CD14-positive monocyte (primary cell): ENCODE data around the gene FADS2. TPM values are rescaled to one million over a fixed set of nuclear protein-coding genes. Genes with fewer than 3 reads are reported as not detected.
A peak's percentile ranks its signal among the peaks of the same experiment; 100 is the strongest.

Experiments
- DNase-seq, 3 donors: peaks; one replicate each; pipeline ENCODE4 v3.0.0-alpha.2; 2011 to 2022
- H2AFZ ChIP-seq: 2 replicates; pipeline ENCODE4 v1.6.0; 2012; ENCODE audit warnings: mild to moderate bottlenecking, low read depth, low read length, inconsistent platforms; ENCODE audit not compliant: insufficient read depth, poor library complexity, severe bottlenecking
- H3K27ac ChIP-seq, 2 donors: 1 replicate in 1 of 2; 2 replicates in 1 of 2; pipeline ENCODE4 v1.5.1; 2012 to 2013; ENCODE audit warnings: low read length in 2 of 2, control low read depth in 1 of 2, inconsistent platforms in 1 of 2, low read depth in 1 of 2, mild to moderate bottlenecking in 1 of 2
- H3K27me3 ChIP-seq, 2 donors: one replicate each; pipeline versions ENCODE4 v1.6.0 to v1.6.1; 2011 to 2013; ENCODE audit warnings: low read length in 2 of 2; ENCODE audit not compliant: control insufficient read depth in 2 of 2, insufficient read depth in 2 of 2
- H3K36me3 ChIP-seq, 2 donors: replicated peaks in 1 of 2; 1 replicate in 1 of 2; 2 replicates in 1 of 2; pipeline versions ENCODE4 v1.5.1 to v1.6.1; 2012 to 2013; ENCODE audit warnings: low read length in 2 of 2, control low read depth in 1 of 2, inconsistent platforms in 1 of 2, mild to moderate bottlenecking in 1 of 2; ENCODE audit not compliant: insufficient read depth in 2 of 2, control insufficient read depth in 1 of 2
- H3K4me1 ChIP-seq, 2 donors: 1 replicate in 1 of 2; 2 replicates in 1 of 2; pipeline versions ENCODE4 v1.5.1 to v1.6.1; 2012 to 2013; ENCODE audit warnings: low read length in 2 of 2, control low read depth in 1 of 2, inconsistent platforms in 1 of 2, mild to moderate bottlenecking in 1 of 2, moderate library complexity in 1 of 2; ENCODE audit not compliant: insufficient read depth in 2 of 2, control insufficient read depth in 1 of 2
- H3K4me2 ChIP-seq: replicated peaks from 2 replicates; pipeline ENCODE3; 2012; ENCODE audit warnings: low read length, moderate library complexity, mild to moderate bottlenecking; ENCODE audit not compliant: poor library complexity, severe bottlenecking; ENCODE audit errors: extremely low read depth
- H3K4me3 ChIP-seq, 3 experiments: fragments of 200-600 bp in 1 of 3; sonication (generic) in 1 of 3; replicated peaks in 1 of 3; 1 replicate in 2 of 3; 2 replicates in 1 of 3; pipeline ENCODE4 v1.5.1; 2011 to 2013; ENCODE audit warnings: low read length in 3 of 3, mild to moderate bottlenecking in 3 of 3, control low read depth in 2 of 3, low read depth in 2 of 3, inconsistent platforms in 1 of 3, moderate library complexity in 1 of 3
- H3K79me2 ChIP-seq: 2 replicates; pipeline ENCODE4 v1.6.0; 2012; ENCODE audit warnings: mild to moderate bottlenecking, control low read depth, inconsistent platforms, low read length, moderate library complexity; ENCODE audit not compliant: insufficient read depth
- H3K9ac ChIP-seq: 2 replicates; pipeline ENCODE4 v1.6.0; 2017; ENCODE audit warnings: low read length, mild to moderate bottlenecking; ENCODE audit not compliant: insufficient read depth, poor library complexity, severe bottlenecking
- H3K9me3 ChIP-seq, 2 donors: replicated peaks in 1 of 2; 1 replicate in 1 of 2; 2 replicates in 1 of 2; pipeline versions ENCODE4 v1.5.1 to v1.6.1; 2012 to 2013; ENCODE audit warnings: low read length in 2 of 2, control low read depth in 1 of 2; ENCODE audit not compliant: control insufficient read depth in 1 of 2, insufficient read depth in 1 of 2
- H4K20me1 ChIP-seq: 2 replicates; pipeline ENCODE4 v1.6.0; 2012; ENCODE audit warnings: mild to moderate bottlenecking, low read length, control low read depth, moderate library complexity; ENCODE audit not compliant: insufficient read depth
- H3K27ac Mint-ChIP-seq, 7 donors: one replicate each; pipeline ENCODE4 v1.8.0; 2020; ENCODE audit warnings: mild to moderate bottlenecking in 7 of 7, mixed read lengths in 7 of 7, moderate library complexity in 6 of 7, inconsistent platforms in 2 of 7
- H3K27me3 Mint-ChIP-seq, 3 donors: one replicate each; pipeline ENCODE4 v1.8.0; 2021 to 2022; ENCODE audit warnings: low read depth in 3 of 3, mild to moderate bottlenecking in 3 of 3, mixed read lengths in 3 of 3, moderate library complexity in 3 of 3, inconsistent platforms in 1 of 3
- H3K36me3 Mint-ChIP-seq, 2 donors: one replicate each; pipeline ENCODE4 v1.8.0; 2020; ENCODE audit warnings: mixed read lengths in 2 of 2, inconsistent platforms in 1 of 2, mild to moderate bottlenecking in 1 of 2
- H3K4me1 Mint-ChIP-seq: one replicate; pipeline ENCODE4 v1.8.0; 2020; ENCODE audit warnings: mild to moderate bottlenecking, mixed read lengths
- H3K4me3 Mint-ChIP-seq, 2 donors: one replicate each; pipeline ENCODE4 v1.8.0; 2020; ENCODE audit warnings: mild to moderate bottlenecking in 2 of 2, mixed read lengths in 2 of 2, moderate library complexity in 1 of 2
- H3K9me3 Mint-ChIP-seq, 7 donors: one replicate each; pipeline ENCODE4 v1.8.0; 2020 to 2022; ENCODE audit warnings: mixed read lengths in 7 of 7, mild to moderate bottlenecking in 6 of 7, moderate library complexity in 6 of 7, inconsistent platforms in 2 of 7
- CTCF ChIP-seq: fragments of 200-600 bp; IDR thresholded peaks from one replicate; pipeline ENCODE4 v1.8.0; 2022; ENCODE audit warnings: antibody characterized with exemption, mild to moderate bottlenecking
- WGBS: methylation state at CpG from one replicate; pipeline ENCODE4 v1.1.5; 2013; ENCODE audit warnings: missing lambda C conversion rate; ENCODE audit not compliant: insufficient coverage; 5-methylcytosine and 5-hydroxymethylcytosine counted together
- intact Hi-C, 2 donors: fragments of 100-400 bp; cut with micrococcal nuclease; formaldehyde crosslinking; loops; one replicate each; pipeline versions ENCODE4 v1.15.0 to v1.15.1; 2023
- polyA plus RNA-seq, 3 donors: library from polyadenylated mRNA; depleted of rRNA in 1 of 3; unstranded in 2 of 3; stranded (reverse) in 1 of 3; fragments of 300-500 nt in 2 of 3; fragments of >200 nt in 1 of 3; fragmentation: Illumina TruSeq in 2 of 3; gene quantifications; 1 replicate in 2 of 3; 2 replicates in 1 of 3; pipeline ENCODE4 v1.2.3, GENCODE V29; 2012 to 2021

The FADS2 gene
- polyA plus RNA-seq, 3 donors: 5.1 to 19.9 (median 6.4) TPM

GRCh38 chr11:61830237-61831105, 2.4 kb downstream of the FADS2 start:
- H3K9ac ChIP-seq: no peak overlapping the region
- H3K79me2 ChIP-seq: peaks cover 26% of the 10 kb centered on the region
- no peaks in the 10 kb centered on the region for H3K36me3 ChIP-seq
- intact Hi-C loops: loop anchor here in 1 of 2 donors (5.0 kb wide), 1 partner anchor 33 kb away; no protein-coding TSS in a partner anchor
- H3K4me3 ChIP-seq: no peak overlapping the region
- Mint-ChIP-seq H3K9me3 (peaks cover 0 to 3% (median 0%) of the 10 kb centered on the region in 7 donors), H3K4me1 (peaks cover 77% of the 10 kb centered on the region), H3K36me3 (peaks cover 6 to 7% of the 10 kb centered on the region in 2 donors), H3K27me3 (peaks cover 17 to 18% (median 17%) of the 10 kb centered on the region in 3 donors), H3K4me3 (peak overlapping the region; percentile 25 to 49), H3K27ac (peak overlapping the region in 5 of 7 donors; percentile 3 to 91 (median 78))
- TF ChIP-seq CTCF: no peak
- H4K20me1 ChIP-seq: no peaks in the 10 kb centered on the region
- DNase-seq: peak in 1 of 3 donors; percentile 19
- 63% methylated on average over 6 of the region's 8 CpGs for WGBS
- H3K27me3 ChIP-seq: peaks cover 0 to 15% of the 10 kb centered on the region in 2 donors
- H3K9me3 ChIP-seq: no peaks in the 10 kb centered on the region
- peak overlapping the region; percentile 14 for H3K4me2 ChIP-seq
- no peak overlapping the region for H2AFZ ChIP-seq
- H3K4me1 ChIP-seq: peaks cover 70 to 81% of the 10 kb centered on the region in 2 donors
- H3K27ac ChIP-seq: peak overlapping the region in 1 of 2 donors; percentile 11

GRCh38 chr11:61832207-61832606, 4.1 kb downstream of the FADS2 start:
- Mint-ChIP-seq H3K4me3 (no peak overlapping the region), H3K27me3 (peaks cover 13 to 18% (median 14%) of the 10 kb centered on the region in 3 donors), H3K27ac (peak overlapping the region in 1 of 7 donors; percentile 48), H3K9me3 (peaks cover 0 to 3% (median 0%) of the 10 kb centered on the region in 7 donors), H3K36me3 (peaks cover 6 to 7% of the 10 kb centered on the region in 2 donors), H3K4me1 (peaks cover 81% of the 10 kb centered on the region)
- intact Hi-C loops: loop anchor here in 1 of 2 donors (5.0 kb wide), 1 partner anchor 35 kb away; no protein-coding TSS in a partner anchor
- Histone ChIP-seq H4K20me1 (no peaks in the 10 kb centered on the region), H2AFZ (no peak overlapping the region), H3K4me2 (no peak overlapping the region), H3K36me3 (no peaks in the 10 kb centered on the region), H3K27me3 (peaks cover 0 to 15% of the 10 kb centered on the region in 2 donors), H3K27ac (no peak overlapping the region), H3K4me1 (peaks cover 74 to 84% of the 10 kb centered on the region in 2 donors), H3K9ac (no peak overlapping the region), H3K9me3 (no peaks in the 10 kb centered on the region), H3K79me2 (peaks cover 26% of the 10 kb centered on the region), H3K4me3 (no peak overlapping the region)
- DNase-seq: no peak
- 55% methylated on average over 3 of the region's 4 CpGs for WGBS
- TF ChIP-seq CTCF: no peak
